ENCODE measurements around the gene BAIAP3.
"Not testable (repeated sequence)": the region's sequence is repeated elsewhere in the genome, so short reads cannot be mapped to it uniquely, and the experiment has no call there.

BAIAP3 gene

GRCh38 chr16:1317479-1318267 lies 15.8 kb upstream of the BAIAP3 start:
- no peak for DNase-seq (ENCODE audit: low read depth in 2 of 3, low spot score in 1 of 3)

GRCh38 chr16:1318268-1318545 lies 15.2 kb upstream of the BAIAP3 start:
- DNase-seq (ENCODE audit: low read depth in 2 of 3, low spot score in 1 of 3) = no peak

DNA sequence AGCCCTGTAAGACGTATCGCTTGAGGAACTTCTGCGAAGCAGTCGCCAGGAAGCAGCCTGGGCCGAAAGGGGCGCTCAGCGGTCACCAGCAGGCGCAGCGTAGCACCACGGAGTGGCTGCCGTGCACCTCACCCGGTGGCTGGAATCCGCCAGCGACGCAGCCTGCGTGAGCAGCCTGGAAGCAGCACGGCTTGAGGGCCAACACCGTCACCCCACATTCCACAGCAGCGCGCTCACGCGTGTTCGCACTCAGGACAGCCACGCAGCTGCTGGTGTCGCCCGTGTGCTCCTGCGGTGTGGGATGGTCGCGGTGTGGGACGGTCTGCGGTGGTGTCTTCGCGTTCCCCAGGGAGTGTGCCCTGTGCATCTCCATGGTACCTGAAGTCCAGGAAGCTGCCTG lies 14.4 kb upstream of the BAIAP3 start:
- no peak for DNase-seq (ENCODE audit: low read depth in 2 of 3, low spot score in 1 of 3)

DNA sequence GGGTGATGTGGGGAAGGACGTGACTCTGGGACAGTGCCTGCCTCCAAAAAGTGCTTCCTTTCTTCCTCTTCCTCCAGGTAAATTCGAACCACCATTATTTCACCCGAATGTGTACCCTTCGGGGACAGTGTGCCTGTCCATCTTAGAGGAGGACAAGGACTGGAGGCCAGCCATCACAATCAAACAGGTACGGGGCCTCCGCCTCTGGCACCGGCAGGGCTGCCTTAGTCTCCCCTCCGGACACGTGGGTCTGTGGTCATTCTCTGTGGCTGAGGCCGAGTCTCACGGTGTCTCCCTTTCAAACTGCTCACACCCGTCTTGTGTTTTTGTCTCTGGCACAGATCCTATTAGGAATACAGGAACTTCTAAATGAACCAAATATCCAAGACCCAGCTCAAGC lies 13.3 kb upstream of the BAIAP3 start:
- DNase-seq (ENCODE audit: low read depth in 2 of 3, low spot score in 1 of 3) = no peak

GRCh38 chr16:1320658-1321240 lies 12.7 kb upstream of the BAIAP3 start:
- DNase-seq (ENCODE audit: low read depth in 2 of 3, low spot score in 1 of 3) = no peak

- no peak for DNase-seq (ENCODE audit: low read depth in 2 of 3, low spot score in 1 of 3)
Measured at GRCh38 chr16:1322407-1322806, 11.0 kb upstream of the BAIAP3 start.

DNA sequence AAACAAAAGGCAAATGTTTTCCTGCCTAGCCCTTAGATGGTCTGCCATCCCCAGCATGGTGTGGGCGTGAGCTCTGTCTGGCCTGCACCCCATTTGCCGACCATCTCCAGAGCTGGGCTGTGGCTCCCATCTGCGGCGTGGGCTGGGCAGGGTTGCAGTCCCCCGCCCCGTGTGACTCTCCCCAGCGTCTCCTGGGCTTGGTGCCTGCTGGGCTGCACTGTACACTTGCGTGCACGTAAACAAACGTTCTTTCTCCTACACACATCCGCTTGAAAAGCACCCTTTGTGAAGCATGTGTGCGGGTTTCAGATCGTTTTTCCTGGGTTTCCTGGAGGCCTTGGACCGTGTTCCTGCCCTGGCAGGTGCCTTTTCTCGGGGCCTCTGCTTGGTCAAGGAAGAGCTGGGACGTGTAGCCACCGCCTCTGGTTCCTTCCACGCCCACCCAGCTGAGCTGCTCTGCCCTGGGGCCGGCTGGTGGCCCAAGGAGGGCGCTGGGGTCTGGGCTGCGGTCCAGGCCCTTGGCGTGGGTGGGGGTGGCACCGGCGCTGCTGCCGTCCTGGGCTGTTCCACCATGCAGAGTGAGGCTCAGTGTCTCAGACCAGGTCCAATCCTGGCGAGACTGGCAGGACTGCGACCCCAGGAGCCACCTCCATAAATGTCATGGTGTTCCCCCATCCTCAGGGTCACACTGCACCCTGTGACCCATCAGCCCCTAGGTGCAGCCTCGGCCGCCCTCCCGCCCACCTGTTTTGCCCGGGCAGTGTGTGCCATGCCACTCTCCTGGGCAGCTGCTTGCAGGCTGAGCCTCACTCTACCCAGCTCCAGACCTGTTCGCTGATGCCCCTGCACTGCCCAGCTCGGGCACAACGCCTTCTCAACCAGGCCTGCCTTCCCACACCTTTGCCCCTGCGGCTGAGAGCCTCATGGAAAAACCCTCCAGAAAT lies 9.9 kb upstream of the BAIAP3 start:
- no peak for DNase-seq (ENCODE audit: low read depth in 2 of 3, low spot score in 1 of 3)

DNA sequence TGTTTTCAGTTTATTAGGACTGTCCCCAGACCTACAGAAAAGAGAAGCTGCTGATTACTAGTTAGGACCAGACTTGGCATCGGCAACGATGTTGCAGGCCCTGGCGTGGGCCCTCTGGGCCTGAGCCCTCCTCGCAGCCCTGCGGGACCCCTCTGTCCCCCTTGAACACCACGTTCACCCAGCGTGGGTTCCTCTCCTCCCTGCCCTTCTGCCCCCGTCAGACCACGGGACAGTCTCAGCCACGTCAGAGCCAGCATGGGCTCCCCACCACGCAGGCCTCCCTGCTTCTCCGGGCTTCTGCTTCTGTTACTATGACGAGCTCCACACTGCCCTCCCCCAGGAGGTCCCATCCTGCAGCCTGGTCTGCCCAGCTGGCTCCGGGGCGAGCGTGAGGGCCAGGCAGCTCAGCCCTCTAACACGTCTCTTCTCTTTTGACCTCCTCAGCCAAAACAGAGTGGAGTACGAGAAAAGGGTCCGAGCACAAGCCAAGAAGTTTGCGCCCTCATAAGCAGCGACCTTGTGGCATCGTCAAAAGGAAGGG lies 9.1 kb upstream of the BAIAP3 start:
- no peak for DNase-seq (ENCODE audit: low read depth in 2 of 3, low spot score in 1 of 3)

- no peak for DNase-seq (ENCODE audit: low read depth in 2 of 3, low spot score in 1 of 3)
Measured at GRCh38 chr16:1325261-1325660, 8.2 kb upstream of the BAIAP3 start.

DNA sequence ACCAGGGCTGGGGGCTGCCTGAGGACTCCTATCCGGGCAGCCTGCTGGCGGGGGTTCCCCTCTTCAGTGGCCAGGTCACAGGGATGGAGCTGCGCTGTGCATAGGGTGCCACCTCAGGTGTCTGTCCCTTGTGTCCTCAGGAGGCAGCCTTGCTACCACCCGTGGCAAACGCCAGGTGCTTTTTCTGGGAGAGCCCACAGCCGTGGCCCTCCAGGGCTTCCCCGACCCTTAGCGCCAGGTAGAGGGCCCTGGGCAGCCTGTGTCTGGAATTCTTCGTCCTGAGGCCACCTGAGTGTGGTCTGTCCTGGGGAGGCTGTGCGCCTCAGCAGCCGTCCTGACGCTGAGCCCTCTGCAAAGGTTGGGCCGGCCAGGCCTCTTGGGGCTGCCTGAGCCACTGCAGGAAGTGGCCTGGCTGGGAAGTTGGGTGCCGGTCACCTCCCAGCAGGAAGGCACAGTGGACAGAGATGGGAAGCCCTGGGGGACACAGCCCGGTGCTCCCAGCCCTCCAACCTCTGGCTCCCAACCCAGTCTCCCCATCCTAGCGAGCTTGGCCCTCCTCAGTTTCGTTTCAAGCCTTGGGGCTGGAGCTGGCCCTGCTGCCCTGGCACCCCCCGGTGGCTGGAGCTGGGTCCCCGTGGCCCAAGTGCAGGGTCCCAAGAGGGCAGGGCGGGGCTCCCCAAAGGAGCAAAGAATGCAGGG lies 7.6 kb upstream of the BAIAP3 start:
- DNase-seq (ENCODE audit: low read depth in 2 of 3, low spot score in 1 of 3) = no peak

- no peak for DNase-seq (ENCODE audit: low read depth in 2 of 3, low spot score in 1 of 3)
Measured at GRCh38 chr16:1326391-1326790, 7.1 kb upstream of the BAIAP3 start.

DNA sequence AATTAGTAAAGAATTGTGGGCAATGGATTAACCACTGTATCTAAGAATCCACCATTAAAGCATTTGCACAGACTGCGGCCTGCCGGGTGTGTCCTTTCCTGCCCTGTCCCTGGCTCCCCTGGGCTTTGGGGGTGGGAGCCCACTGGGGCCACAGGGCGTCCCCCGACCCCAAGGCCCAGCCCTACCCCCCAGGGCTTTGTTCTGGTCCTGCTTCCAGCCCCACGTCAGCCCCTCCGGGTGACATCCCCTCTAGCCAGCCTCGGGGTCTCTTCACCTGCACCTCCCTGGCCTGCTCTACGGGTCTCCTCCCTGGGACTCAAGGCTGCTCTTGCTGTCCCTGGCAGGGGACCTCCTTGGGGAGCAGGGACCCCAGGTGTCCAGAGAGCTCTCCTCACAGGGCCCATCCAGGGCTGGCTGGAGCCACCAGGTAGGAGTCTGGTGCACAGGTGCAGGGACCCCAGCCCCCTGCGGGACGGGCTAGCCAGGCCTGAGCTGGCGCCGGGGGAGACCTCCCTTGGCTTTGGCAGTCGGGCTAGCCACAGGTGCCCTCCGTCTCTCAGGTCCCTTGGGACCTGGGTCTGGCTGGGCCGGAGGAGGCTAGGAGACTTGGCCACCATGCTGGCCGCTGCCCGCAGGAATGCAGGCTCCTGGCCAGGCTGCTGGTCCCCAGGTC lies 6.4 kb upstream of the BAIAP3 start:
- no peak for DNase-seq (ENCODE audit: low read depth in 2 of 3, low spot score in 1 of 3)

DNA sequence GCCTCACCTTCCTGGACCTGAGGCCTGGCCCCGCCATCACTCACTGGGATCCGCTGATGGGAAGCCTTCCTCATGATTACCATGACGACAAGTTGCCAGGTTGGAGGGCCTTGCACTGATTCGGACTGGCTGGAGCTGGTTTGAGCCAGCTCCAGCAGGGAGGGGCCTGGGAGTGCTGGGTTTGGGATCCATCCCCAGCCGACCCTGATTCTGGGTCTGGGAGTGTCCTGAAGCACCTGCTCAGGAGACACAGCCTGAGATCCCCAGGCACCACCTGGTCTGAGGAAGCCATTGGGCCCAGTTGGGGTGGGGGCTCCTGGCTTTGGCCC lies 5.9 kb upstream of the BAIAP3 start:
- no peak for DNase-seq (ENCODE audit: low read depth in 2 of 3, low spot score in 1 of 3)

DNA sequence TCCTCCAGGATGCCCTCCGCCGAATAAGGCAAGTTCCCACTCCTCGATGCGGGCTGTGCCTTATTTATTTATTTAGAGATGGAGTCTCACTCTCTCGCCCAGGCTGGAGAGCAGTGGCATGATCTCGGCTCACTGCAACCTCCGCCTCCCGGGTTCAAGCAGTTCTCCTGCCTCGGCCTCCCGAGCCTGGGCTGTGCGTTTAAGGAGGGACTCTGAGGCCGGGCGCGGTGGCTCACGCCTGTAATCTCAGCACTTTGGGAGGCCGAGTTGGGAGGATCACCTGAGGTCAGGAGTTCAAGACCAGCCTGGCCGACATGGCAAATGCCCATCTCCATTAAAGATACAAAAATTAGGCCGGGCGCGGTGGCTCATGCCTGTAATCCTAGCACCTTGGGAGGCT lies 5.3 kb upstream of the BAIAP3 start:
- DNase-seq (ENCODE audit: low read depth in 2 of 3, low spot score in 1 of 3) = not testable (repeated sequence)

GRCh38 chr16:1328961-1329360 lies 4.5 kb upstream of the BAIAP3 start:
- DNase-seq (ENCODE audit: low read depth in 2 of 3, low spot score in 1 of 3) = not testable (repeated sequence)

GRCh38 chr16:1330260-1330914 lies 3.1 kb upstream of the BAIAP3 start:
- DNase-seq (ENCODE audit: low read depth in 2 of 3, low spot score in 1 of 3) = no peak

GRCh38 chr16:1330931-1331711 lies 2.3 kb upstream of the BAIAP3 start:
- DNase-seq (ENCODE audit: low read depth in 2 of 3, low spot score in 1 of 3) = no peak

- DNase-seq (ENCODE audit: low read depth in 2 of 3, low spot score in 1 of 3) = no peak
Measured at GRCh38 chr16:1331712-1332617, 1.5 kb upstream of the BAIAP3 start.

Data from stimulated activated CD4-positive, alpha-beta T cell treated with anti-CD3 and anti-CD28 coated beads, Interleukin-12 subunit alpha, Interleukin-12 subunit beta, amount 100 ng/mL, for 48 hours (primary cell).